ELR (cell line): Measurements from ENCODE around the gene MAP3K2.

Experiments
- DNase-seq: peaks from one replicate; pipeline ENCODE4 v3.0.0-alpha.2; 2015; ENCODE audit warnings: low read depth

The MAP3K2 gene

DNA sequence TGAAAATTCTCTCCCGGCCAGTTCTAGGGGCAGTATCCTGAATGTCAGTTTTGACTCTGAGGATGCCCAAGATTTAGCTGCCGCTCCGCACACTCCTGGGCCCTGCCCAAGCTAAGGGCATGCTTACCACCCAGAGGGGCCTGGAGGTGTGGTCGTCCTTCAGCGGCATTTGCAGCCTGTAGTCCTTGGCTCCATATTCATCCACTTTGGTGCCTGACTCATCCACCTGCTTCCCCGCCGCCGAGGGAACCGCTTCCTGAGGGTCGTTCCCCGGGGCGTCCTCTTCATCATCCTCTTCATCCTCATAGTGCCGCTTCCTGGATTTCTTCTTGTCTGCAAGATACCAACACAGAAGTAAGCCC, 94.4 kb downstream of the MAP3K2 start:
- DNase-seq, result peak; percentile 51

DNA sequence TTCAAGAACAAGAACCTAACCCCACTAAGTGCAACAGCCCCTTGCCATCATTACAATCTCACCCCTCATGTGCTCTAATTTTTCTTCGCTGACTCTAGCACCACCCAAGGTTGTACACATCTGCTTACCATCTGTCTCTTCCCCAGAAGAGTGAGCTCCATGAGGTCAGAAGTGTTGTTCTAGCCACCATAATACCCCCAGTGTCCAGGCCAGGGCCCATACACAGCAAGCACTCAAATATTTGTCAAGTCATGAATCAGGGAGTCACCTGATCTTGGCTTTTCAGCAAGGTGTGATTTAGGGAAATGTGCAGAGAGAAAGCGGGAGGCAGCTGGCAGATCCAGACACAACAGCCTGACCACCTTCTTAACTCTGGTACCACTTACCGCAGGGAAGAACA, 99.5 kb downstream of the MAP3K2 start:
- DNase-seq, result no peak

GRCh38 chr2:127283275-127283674, 104.5 kb downstream of the MAP3K2 start:
- no peak for DNase-seq

GRCh38 chr2:127280693-127281092, 107.1 kb downstream of the MAP3K2 start:
- no peak for DNase-seq

GRCh38 chr2:127279781-127280180, 108.0 kb downstream of the MAP3K2 start:
- no peak for DNase-seq

DNA sequence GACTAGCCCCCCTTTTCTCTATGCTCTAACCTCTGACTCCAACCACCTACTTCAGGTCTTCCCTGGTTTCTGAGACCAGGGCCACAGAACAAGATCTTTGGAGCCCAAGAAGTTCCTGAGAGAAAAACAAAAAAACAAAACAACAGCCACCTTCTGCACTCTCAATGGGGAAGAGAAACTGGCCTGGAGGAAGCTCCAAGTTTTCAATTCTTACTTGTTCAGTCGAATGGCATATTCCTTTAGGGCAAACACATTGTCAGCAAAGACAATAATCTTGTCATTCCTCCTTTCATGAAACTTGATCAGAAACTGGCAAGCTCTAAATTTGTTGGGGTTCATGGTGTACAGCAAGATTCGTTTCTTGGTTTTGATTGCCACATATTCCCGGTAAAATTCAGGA, 108.8 kb downstream of the MAP3K2 start:
- no peak for DNase-seq

GRCh38 chr2:127277028-127277427, 110.7 kb downstream of the MAP3K2 start:
- DNase-seq, result no peak

- DNase-seq, result no peak
Observed at GRCh38 chr2:127275789-127276188, 112.0 kb downstream of the MAP3K2 start.

GRCh38 chr2:127275356-127275755, 112.4 kb downstream of the MAP3K2 start:
- no peak for DNase-seq

DNA sequence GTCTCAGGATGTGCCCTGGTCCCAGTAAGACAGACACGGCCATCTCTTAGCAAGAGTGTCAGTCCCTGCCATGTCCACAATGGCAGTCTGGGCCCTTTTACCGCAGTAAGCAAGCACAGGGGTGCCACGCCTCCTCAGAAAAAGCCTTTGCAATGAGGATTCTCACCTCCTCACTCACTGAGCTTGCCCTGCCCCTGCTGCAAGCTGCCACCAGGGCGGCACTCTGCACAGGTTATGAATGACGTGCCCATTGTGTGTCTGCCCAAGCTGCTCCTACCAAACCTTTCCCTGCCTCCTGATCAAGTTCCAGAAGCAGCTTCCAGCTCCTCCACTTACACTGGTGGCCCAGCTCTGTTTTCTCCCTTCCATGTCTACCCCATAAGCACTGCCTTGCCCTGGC, 117.1 kb downstream of the MAP3K2 start:
- DNase-seq, result no peak

DNA sequence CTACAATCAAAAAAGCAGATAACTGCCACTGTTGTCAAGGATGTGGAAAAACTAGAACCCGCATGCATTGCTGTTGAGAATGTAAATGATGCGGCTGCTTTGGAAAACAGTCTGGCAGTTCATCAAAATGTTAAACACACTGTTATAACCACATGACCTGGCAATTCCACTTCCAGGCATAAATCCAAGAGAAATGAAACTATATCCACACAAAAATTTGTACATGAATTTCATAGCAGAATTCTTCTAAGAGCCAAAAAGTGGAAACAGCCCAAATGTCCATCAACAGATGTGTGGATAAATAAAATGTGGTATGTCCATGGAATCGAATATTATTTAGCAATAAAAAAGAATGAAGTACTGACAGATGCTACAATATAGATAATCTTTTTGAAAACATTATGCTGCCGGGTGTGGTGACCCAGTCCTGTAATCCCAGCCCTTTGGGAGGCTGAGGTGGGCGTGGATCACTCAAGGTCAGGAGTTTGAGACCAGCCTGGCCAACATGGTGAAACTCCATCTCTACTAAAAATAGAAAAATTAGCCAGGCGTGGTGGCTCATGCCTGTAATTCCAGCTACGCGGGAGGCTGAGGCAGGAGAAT, 125.9 kb downstream of the MAP3K2 start:
- DNase-seq, result no peak

GRCh38 chr2:127259355-127259754, 128.4 kb downstream of the MAP3K2 start:
- DNase-seq, result no peak

DNA sequence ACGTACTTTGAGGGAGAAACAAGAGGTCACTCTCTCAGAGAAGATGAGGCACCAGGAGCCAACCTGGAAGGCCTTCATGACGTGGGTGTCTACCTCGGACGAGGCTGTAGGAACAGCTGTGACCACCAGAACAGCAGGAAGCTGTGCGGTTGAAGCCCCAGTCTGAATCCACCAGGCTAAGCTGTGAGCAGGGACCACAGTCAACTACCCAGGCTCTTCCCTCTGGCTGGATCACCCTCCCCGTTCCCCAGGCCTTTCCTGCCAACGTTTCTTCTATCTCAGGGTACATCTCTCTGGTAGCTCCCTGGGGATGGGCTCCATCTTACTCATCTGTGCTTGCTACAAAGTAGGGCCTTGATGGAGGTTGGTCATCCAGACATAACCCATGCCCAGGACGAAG, 130.9 kb downstream of the MAP3K2 start:
- DNase-seq, result no peak

DNA sequence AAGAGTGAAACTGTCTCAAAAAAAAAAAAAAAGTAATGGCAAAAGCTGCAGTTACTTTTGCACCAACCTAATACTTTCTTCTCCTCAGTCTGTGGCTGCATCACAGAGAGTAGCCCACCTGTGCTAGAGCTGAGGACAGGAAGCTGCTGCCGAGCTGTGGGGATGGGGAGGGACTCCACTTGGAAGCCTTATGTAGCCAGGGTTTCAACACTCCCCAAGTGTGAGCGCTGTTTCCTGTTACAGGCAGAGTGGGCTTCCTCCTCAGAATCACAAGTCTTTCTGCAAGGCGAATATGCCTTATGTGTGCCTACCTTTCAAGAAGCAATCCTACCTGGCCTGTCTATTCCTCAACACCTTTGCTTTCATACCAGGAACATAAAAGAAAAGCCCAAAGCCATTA, 131.4 kb downstream of the MAP3K2 start:
- no peak for DNase-seq

DNA sequence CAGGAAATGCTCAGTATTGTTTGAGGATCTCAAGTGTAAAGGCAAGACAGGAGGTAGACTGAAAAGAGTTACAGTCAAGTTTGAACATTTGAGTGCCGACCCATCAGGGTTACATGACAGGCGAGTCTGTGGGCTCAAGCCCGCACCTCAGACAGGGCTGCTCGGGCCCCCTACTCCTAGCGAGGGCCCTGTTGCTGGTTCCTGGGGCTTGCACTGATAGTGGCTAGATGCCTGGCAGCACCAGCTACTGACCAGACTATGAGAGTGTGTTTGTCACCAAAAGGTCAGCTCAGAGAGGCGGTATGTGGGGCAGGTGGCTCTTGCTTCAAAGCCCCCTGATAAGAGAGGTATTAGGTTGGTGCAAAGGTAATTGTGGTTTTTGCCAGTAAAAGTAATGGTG, 132.1 kb downstream of the MAP3K2 start:
- DNase-seq, result no peak

DNA sequence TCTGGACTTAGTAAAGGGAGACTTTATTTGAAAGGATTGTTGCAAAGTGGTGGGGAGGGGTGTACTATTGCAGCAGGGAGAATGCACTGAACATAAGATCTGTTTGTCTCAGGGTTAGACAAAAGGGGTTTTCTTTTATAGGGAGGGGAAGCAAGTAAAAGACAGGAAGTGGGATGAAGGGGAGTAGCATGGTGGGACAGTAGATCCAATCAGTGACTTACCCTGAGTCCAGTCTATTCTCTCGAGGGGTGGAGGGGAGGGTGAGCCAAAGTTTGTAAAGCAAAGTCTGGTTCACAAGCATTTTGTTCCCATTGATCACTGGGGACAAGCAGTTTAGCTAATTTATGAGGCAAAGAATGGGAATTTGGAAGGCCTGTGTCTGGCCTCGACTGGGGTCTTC, 132.6 kb downstream of the MAP3K2 start:
- no peak for DNase-seq

- peak; percentile 38 for DNase-seq
Observed at GRCh38 chr2:127254386-127254981, 133.3 kb downstream of the MAP3K2 start.
